Erythroblast (primary cell): ENCODE data around the gene HTRA2.

ENCODE experiments used
- GATA1 ChIP-seq: IDR thresholded peaks from 2 replicates; pipeline ENCODE4 v1.6.1; 2011; ENCODE audit warnings: low read depth, mild to moderate bottlenecking, control low read depth, low read length, moderate library complexity
- POLR2A ChIP-seq: IDR thresholded peaks from 2 replicates; pipeline ENCODE4 v1.6.1; 2011; ENCODE audit warnings: mild to moderate bottlenecking, low read length

DNA sequence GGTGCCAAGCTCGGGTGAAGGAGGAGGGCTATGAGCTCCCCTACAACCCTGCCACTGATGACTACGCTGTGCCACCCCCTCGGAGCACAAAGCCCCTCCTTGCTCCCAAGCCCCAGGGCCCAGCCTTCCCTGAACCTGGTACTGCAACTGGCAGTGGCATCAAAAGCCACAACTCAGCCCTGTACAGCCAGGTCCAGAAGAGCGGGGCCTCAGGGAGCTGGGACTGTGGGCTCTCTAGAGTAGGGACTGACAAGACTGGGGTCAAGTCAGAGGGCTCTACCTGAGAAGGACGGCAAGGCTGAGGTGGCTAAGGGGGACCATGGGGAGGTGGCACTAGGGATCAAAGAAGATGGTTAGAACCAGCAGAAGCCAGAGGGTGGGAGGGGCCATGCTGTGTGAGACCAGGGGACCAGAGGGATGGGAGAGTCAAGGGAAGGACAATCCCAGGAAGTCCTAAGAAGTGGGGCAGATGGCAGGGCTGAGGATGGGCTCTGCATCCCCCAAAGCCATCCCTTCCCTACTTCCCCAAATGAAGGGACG lies 27.2 kb downstream of the HTRA2 start:
- TF ChIP-seq POLR2A (no peak), GATA1 (no peak)
